ENCODE data around the gene MICA.
A peak's percentile ranks its signal among the peaks of the same experiment; 100 is the strongest.

Gene MICA

GRCh38 chr6:31462964-31463870, 59.8 kb downstream of the MICA start:
- H3K27ac ChIP-seq (ENCODE audit: extremely low read depth, low read depth, low read length) = no peak overlapping the region
- H3K4me1 ChIP-seq (ENCODE audit: control insufficient read depth, insufficient read depth, low read length) = no peaks in the 10 kb centered on the region
- POLR2A ChIA-PET = interaction anchor here (0.5 to 1.3 kb wide), 7 partner anchors 15 to 211 kb away, joined by 3 to 6 read pairs (median 3); partner anchors contain the start of genes MCCD1 and MICA
- H3K36me3 ChIP-seq (ENCODE audit: control insufficient read depth in 2 of 2, insufficient read depth in 1 of 2, low read length in 2 of 2) = no peaks in the 10 kb centered on the region
- peak overlapping the region; percentile 37 for H3K4me3 ChIP-seq (ENCODE audit: low read depth, low read length)
- CTCF ChIA-PET = interaction anchor here (0.6 to 1.9 kb wide), 2 partner anchors 21 to 96 kb away, joined by 3 to 11 read pairs; no protein-coding TSS in a partner anchor
- no peaks in the 10 kb centered on the region for H3K9me3 ChIP-seq (ENCODE audit: control insufficient read depth, insufficient read depth, low read depth, low read length)
- TF ChIP-seq MYNN (tag by site-specific recombination; IDR thresholded peaks at IDR 0.05; ENCODE audit: borderline replicate concordance) = no peak
- TF ChIP-seq KLF1 (tag by site-specific recombination; IDR thresholded peaks at IDR 0.05) = 0 out of 2 replicates have a peak, but pooled peaks have one; percentile 31
- TF ChIP-seq PRDM10 (tag by site-specific recombination; IDR thresholded peaks at IDR 0.05) = peak; percentile 47
- peak; percentile 72 for TF ChIP-seq IKZF3 (tag by site-specific recombination; IDR thresholded peaks at IDR 0.05)
- TF ChIP-seq ZNF529 (tag by site-specific recombination; IDR thresholded peaks at IDR 0.05; ENCODE audit: insufficient replicate concordance) = no peak
- TF ChIP-seq ZNF580 (tag by site-specific recombination; IDR thresholded peaks at IDR 0.05) = no peak
- TF ChIP-seq, protein P1, sequence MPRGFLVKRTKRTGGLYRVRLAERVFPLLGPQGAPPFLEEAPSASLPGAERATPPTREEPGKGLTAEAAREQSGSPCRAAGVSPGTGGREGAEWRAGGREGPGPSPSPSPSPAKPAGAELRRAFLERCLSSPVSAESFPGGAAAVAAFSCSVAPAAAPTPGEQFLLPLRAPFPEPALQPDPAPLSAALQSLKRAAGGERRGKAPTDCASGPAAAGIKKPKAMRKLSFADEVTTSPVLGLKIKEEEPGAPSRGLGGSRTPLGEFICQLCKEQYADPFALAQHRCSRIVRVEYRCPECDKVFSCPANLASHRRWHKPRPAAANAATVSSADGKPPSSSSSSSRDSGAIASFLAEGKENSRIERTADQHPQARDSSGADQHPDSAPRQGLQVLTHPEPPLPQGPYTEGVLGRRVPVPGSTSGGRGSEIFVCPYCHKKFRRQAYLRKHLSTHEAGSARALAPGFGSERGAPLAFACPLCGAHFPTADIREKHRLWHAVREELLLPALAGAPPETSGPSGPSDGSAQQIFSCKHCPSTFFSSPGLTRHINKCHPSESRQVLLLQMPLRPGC (tag by site-specific recombination; IDR thresholded peaks at IDR 0.05) = no peak
- no peak for TF ChIP-seq ZNF426 (tag by site-specific recombination; IDR thresholded peaks at IDR 0.05)
- TF ChIP-seq, protein P2, sequence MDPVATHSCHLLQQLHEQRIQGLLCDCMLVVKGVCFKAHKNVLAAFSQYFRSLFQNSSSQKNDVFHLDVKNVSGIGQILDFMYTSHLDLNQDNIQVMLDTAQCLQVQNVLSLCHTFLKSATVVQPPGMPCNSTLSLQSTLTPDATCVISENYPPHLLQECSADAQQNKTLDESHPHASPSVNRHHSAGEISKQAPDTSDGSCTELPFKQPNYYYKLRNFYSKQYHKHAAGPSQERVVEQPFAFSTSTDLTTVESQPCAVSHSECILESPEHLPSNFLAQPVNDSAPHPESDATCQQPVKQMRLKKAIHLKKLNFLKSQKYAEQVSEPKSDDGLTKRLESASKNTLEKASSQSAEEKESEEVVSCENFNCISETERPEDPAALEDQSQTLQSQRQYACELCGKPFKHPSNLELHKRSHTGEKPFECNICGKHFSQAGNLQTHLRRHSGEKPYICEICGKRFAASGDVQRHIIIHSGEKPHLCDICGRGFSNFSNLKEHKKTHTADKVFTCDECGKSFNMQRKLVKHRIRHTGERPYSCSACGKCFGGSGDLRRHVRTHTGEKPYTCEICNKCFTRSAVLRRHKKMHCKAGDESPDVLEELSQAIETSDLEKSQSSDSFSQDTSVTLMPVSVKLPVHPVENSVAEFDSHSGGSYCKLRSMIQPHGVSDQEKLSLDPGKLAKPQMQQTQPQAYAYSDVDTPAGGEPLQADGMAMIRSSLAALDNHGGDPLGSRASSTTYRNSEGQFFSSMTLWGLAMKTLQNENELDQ (tag by site-specific recombination; IDR thresholded peaks at IDR 0.05; ENCODE audit: low read depth) = no peak
- no peak for TF ChIP-seq ZNF639 (tag by site-specific recombination; IDR thresholded peaks at IDR 0.05)
- no peak for TF ChIP-seq ZNF223 (tag by site-specific recombination; IDR thresholded peaks at IDR 0.05)
- no peak for TF ChIP-seq BCL11B (tag by site-specific recombination; IDR thresholded peaks at IDR 0.05; ENCODE audit: low read depth)
- TF ChIP-seq ZNF610 (tag by site-specific recombination; IDR thresholded peaks at IDR 0.05; ENCODE audit: borderline replicate concordance) = peak; percentile 52; the same call in 1 of the 2 replicates
- 0 out of 2 replicates have a peak, but pooled peaks have one; percentile 9 for TF ChIP-seq ZNF629 (tag by site-specific recombination; IDR thresholded peaks at IDR 0.05)
- TF ChIP-seq ZNF521 (tag by site-specific recombination; IDR thresholded peaks at IDR 0.05) = no peak
- TF ChIP-seq, protein P3, sequence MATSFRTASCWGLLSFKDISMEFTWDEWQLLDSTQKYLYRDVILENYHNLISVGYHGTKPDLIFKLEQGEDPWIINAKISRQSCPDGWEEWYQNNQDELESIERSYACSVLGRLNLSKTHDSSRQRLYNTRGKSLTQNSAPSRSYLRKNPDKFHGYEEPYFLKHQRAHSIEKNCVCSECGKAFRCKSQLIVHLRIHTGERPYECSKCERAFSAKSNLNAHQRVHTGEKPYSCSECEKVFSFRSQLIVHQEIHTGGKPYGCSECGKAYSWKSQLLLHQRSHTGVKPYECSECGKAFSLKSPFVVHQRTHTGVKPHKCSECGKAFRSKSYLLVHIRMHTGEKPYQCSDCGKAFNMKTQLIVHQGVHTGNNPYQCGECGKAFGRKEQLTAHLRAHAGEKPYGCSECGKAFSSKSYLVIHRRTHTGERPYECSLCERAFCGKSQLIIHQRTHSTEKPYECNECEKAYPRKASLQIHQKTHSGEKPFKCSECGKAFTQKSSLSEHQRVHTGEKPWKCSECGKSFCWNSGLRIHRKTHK (tag by site-specific recombination; IDR thresholded peaks at IDR 0.05) = no peak
- TF ChIP-seq ZNF37A (tag by site-specific recombination; IDR thresholded peaks at IDR 0.05) = no peak
- TF ChIP-seq, protein P4, sequence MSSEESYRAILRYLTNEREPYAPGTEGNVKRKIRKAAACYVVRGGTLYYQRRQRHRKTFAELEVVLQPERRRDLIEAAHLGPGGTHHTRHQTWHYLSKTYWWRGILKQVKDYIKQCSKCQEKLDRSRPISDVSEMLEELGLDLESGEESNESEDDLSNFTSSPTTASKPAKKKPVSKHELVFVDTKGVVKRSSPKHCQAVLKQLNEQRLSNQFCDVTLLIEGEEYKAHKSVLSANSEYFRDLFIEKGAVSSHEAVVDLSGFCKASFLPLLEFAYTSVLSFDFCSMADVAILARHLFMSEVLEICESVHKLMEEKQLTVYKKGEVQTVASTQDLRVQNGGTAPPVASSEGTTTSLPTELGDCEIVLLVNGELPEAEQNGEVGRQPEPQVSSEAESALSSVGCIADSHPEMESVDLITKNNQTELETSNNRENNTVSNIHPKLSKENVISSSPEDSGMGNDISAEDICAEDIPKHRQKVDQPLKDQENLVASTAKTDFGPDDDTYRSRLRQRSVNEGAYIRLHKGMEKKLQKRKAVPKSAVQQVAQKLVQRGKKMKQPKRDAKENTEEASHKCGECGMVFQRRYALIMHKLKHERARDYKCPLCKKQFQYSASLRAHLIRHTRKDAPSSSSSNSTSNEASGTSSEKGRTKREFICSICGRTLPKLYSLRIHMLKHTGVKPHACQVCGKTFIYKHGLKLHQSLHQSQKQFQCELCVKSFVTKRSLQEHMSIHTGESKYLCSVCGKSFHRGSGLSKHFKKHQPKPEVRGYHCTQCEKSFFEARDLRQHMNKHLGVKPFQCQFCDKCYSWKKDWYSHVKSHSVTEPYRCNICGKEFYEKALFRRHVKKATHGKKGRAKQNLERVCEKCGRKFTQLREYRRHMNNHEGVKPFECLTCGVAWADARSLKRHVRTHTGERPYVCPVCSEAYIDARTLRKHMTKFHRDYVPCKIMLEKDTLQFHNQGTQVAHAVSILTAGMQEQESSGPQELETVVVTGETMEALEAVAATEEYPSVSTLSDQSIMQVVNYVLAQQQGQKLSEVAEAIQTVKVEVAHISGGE (tag by site-specific recombination; conservative IDR thresholded peaks at IDR 0.05; ENCODE audit: low read depth) = no peak
- no peak for TF ChIP-seq ZNF555 (tag by site-specific recombination; conservative IDR thresholded peaks at IDR 0.05)
- no peak for TF ChIP-seq ZNF266 (tag by site-specific recombination; IDR thresholded peaks at IDR 0.05; ENCODE audit: low read depth)
